ENCODE data around the gene HERC2.
"Not testable (repeated sequence)": the region's sequence is repeated elsewhere in the genome, so short reads cannot be mapped to it uniquely, and the experiment has no call there.

HERC2 gene

DNA sequence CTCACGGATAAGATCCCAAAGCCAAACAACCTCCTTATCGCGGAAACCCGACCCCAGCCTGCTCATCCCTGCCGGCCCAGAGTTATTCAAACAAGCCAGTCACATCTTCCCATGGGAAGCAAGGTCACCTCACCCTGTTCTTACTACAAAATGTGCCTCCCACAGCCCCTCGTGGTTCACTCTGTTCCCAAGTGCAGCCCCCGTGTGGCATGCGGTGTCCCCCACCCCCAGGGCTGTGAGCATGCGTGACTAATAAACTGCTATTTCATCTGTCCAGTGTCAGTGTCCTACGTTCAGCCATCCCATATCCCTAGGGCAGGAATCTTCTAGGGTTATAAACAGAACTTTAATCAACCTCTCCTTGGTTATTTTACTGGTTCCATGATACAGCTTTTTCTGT, 27.4 kb downstream of the HERC2 start:
- H3K36me3 ChIP-seq; H3K27me3 ChIP-seq; H3K27ac ChIP-seq; H3K4me3 ChIP-seq (ENCODE audit: low read depth in 1 of 2, low read length in 1 of 2); H3K9me3 ChIP-seq; H3K4me1 ChIP-seq (ENCODE audit: control insufficient read depth in 1 of 2, insufficient read depth in 1 of 2, low read depth in 1 of 2, low read length in 1 of 2): not testable (repeated sequence)

GRCh38 chr15:28289694-28290463, 32.1 kb downstream of the HERC2 start:
- no peaks in the 10 kb centered on the region for H3K9me3 ChIP-seq
- no peak for TF ChIP-seq CTCF (IDR thresholded peaks at IDR 0.05)
- no peak overlapping the region for H3K27ac ChIP-seq
- H3K4me1 ChIP-seq (ENCODE audit: control insufficient read depth in 1 of 2, insufficient read depth in 1 of 2, low read depth in 1 of 2, low read length in 1 of 2) = no peaks in the 10 kb centered on the region
- no peaks in the 10 kb centered on the region for H3K36me3 ChIP-seq
- no peaks in the 10 kb centered on the region for H3K27me3 ChIP-seq
- no peak overlapping the region for H3K4me3 ChIP-seq (ENCODE audit: low read depth in 1 of 2, low read length in 1 of 2)

DNA sequence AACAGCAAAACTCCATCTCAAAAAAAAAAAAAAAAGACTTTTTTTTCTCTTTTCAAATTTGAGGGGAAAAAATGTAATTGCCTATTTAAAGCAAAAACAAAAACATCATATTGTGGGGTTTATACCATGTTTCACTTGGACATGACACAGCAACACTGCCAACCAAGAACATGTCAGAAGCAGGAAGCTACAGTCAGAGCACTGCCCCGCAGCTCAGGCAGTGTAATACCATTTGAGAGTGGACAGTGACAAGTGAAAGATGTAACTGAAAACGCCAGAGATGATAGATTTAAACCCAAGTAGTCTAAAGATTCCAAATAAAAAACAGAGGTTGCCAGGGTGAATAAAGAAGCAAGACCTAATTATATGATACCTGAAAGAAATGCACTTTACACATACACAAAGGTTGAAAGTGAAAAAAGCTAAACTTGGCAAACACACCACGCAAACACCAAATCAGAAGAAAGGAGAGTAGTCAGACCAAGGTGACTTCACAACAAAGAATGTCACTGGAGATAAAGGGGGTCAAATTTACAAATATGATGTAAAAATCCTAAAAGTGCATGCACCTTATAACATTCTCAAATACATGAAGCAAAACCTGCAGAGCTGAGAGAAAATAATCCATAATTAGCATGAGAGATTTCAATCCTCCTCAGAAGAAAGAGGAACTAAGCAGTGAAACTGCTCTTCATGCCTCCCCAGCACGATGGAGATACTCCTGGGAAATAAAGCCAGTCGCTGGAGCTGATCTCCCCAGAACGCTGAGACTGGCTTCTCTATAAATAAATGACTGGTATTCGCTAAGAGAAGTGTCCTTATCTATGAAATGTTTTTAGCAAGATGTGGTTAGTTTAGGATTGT, 32.9 kb downstream of the HERC2 start:
- H3K27ac ChIP-seq; H3K4me3 ChIP-seq (ENCODE audit: low read depth in 1 of 2, low read length in 1 of 2); H3K36me3 ChIP-seq; H3K4me1 ChIP-seq (ENCODE audit: control insufficient read depth in 1 of 2, insufficient read depth in 1 of 2, low read depth in 1 of 2, low read length in 1 of 2); H3K9me3 ChIP-seq; H3K27me3 ChIP-seq: not testable (repeated sequence)

GRCh38 chr15:28286659-28287058, 35.3 kb downstream of the HERC2 start:
- H3K4me3 ChIP-seq (ENCODE audit: low read depth in 1 of 2, low read length in 1 of 2); H3K9me3 ChIP-seq; H3K27ac ChIP-seq; H3K4me1 ChIP-seq (ENCODE audit: control insufficient read depth in 1 of 2, insufficient read depth in 1 of 2, low read depth in 1 of 2, low read length in 1 of 2); H3K27me3 ChIP-seq; H3K36me3 ChIP-seq: not testable (repeated sequence)

DNA sequence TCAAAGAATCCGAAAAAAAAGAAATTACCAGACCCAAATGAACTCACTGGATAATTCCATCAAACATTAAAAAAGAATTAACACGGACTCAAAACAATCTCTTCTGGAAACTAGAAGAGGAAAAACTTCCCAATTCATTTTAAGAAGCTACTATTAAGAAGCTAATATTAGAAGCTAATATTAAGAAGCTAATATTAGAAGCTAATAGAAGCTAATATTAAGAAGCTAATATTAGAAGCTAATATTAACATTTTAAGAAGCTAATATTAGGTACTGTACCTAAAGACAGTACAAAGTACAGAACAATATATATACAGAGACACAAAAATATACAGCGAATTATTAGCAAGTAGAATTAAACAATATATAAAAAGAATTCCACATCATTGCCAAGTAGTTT, 35.9 kb downstream of the HERC2 start:
- no peak overlapping the region for H3K27ac ChIP-seq

GRCh38 chr15:28281876-28282275, 40.1 kb downstream of the HERC2 start:
- no peak for TF ChIP-seq CTCF (IDR thresholded peaks at IDR 0.05)
- Histone ChIP-seq H3K4me3 (ENCODE audit: low read depth in 1 of 2, low read length in 1 of 2) (no peak overlapping the region), H3K9me3 (no peaks in the 10 kb centered on the region), H3K36me3 (no peaks in the 10 kb centered on the region), H3K27ac (no peak overlapping the region), H3K27me3 (no peaks in the 10 kb centered on the region), H3K4me1 (ENCODE audit: control insufficient read depth in 1 of 2, insufficient read depth in 1 of 2, low read depth in 1 of 2, low read length in 1 of 2) (peaks cover 5 to 6% of the 10 kb centered on the region in 2 experiments)

More for the DNA sequence above, 35.9 kb downstream of the HERC2 start:
- Histone ChIP-seq H3K4me1 (ENCODE audit: control insufficient read depth in 1 of 2, insufficient read depth in 1 of 2, low read depth in 1 of 2, low read length in 1 of 2) (no peaks in the 10 kb centered on the region), H3K36me3 (no peaks in the 10 kb centered on the region), H3K9me3 (no peaks in the 10 kb centered on the region), H3K27me3 (no peaks in the 10 kb centered on the region), H3K4me3 (ENCODE audit: low read depth in 1 of 2, low read length in 1 of 2) (no peak overlapping the region)
- no peak for TF ChIP-seq CTCF (IDR thresholded peaks at IDR 0.05)

DNA sequence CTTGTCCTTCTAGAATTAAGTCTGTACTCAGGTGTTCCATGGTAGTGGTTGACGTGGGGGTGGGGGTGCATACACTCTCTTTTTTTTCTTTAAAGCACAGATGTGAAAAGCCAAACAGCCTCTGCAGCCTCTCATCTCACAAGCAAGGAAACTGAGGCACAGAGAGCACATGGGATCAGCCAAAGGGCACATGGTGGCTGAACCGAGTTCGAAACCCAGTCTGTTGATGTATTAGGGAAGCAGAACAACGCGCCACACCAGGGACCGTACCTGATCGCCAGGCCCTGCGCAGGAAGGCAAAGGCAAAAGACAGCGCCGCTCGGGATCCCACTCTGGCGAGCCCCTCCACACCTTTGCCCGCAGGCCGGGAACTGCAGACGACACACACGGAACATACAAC, 47.3 kb downstream of the HERC2 start:
- H3K27me3 ChIP-seq = no peaks in the 10 kb centered on the region
- TF ChIP-seq CTCF (IDR thresholded peaks at IDR 0.05) = no peak
- no peaks in the 10 kb centered on the region for H3K4me1 ChIP-seq (ENCODE audit: control insufficient read depth in 1 of 2, insufficient read depth in 1 of 2, low read depth in 1 of 2, low read length in 1 of 2)
- no peaks in the 10 kb centered on the region for H3K9me3 ChIP-seq
- no peak overlapping the region for H3K4me3 ChIP-seq (ENCODE audit: low read depth in 1 of 2, low read length in 1 of 2)
- peaks cover 21% of the 10 kb centered on the region for H3K36me3 ChIP-seq
- no peak overlapping the region for H3K27ac ChIP-seq

All from neutrophil (primary cell).